HG03280 (cell line): ENCODE measurements around the gene MTHFSD.

ENCODE experiments used
- ATAC-seq: cut with Tn5 transposase; IDR thresholded peaks from one replicate; pipeline ENCODE4 v1.9.1; 2021; ENCODE audit warnings: mild to moderate bottlenecking, moderate library complexity; ENCODE audit not compliant: unreplicated experiment

MTHFSD gene

DNA sequence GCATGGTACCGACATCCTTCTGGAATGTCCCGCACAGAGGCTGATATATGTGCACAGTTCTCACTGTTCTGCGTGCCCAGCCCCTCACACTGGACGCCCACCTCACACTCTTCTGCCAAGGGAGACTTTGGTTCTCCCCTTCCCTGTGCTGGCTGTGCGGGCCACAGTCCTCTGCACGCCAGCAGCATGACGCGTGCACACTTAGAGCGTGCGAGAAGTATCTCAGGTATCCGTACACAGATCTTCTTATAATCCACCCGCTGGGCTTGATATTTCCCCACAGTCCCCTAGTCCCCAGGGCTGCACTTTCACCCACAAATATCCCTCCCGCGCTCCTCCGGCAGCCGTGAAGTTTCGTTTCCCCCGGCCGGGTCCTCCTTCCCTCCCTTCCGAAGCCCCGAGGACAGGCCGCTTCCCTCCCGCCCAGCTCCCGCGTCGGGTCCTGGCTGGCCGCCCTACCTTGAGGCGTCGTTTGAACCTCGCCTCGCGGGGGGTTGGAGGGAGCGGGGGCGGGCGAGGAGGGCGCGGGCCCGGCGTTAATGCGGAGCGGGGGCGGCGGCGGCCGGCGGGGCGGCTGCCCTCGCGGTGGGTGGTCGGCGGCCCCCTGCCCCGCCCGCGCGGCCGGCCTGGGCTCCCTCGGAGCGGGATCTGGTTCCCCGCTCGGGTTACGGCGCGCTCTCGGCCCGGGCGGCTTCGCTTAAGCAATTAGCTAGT is 49.7 kb downstream of the MTHFSD start:
- no peak for ATAC-seq

DNA sequence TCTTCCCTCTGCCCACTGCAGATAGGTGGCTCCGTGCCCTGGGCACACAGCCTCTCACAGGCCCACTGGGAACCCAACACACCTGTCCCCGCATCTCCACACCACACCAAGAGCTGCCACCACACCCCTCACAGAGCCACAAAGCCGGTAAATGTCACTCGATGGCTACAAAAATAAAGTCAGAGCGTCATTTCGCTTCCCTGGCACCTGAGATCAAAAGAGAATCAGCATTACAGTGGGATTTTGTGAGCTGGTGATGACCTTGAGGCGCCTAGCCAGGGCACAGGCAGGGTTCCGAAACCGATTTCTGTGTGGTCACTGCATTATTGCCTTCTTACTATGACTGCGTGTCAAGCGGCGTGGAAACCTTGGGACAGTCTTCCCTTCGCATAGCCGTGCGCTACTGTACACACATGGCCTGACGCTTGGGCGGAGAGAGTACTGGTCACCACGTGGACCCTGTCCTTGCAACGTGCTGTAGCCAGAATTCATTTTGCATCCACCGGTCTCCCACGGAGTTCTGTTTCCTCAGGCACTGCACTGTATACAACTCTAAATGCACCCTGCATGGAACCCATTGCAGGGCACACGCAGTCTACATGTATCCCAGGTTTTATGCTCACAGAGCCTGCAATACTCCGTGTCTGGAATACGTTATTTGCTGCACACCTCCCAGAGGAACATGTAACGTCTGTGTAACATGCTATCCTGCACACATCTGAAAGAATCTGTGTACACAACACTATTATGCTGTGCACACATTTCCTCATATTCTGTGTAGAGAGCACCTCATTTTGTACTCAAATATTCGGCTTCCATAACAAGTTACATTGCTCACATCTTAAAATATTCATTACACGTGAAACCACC is 50.5 kb downstream of the MTHFSD start:
- ATAC-seq, result no peak

DNA sequence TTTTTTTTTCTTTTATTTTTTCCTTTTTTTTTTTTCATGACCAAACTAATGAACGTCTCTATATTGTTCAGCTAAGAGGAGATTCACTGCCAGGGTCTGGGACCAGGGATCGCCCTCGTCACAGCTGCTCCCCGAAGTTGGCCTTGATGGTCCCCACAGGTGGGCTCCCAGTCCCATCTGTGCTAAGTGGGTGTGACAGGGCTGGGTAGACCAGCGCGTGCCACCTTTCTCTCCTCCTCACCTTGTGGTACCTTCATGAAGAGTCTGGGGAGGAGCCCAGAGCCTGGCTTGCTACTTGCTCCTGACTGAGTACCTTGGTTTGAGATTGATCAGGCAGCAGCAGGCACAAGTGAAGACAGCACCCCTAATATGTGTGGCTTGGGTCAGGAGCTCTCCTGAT is 51.2 kb downstream of the MTHFSD start:
- ATAC-seq, result no peak

DNA sequence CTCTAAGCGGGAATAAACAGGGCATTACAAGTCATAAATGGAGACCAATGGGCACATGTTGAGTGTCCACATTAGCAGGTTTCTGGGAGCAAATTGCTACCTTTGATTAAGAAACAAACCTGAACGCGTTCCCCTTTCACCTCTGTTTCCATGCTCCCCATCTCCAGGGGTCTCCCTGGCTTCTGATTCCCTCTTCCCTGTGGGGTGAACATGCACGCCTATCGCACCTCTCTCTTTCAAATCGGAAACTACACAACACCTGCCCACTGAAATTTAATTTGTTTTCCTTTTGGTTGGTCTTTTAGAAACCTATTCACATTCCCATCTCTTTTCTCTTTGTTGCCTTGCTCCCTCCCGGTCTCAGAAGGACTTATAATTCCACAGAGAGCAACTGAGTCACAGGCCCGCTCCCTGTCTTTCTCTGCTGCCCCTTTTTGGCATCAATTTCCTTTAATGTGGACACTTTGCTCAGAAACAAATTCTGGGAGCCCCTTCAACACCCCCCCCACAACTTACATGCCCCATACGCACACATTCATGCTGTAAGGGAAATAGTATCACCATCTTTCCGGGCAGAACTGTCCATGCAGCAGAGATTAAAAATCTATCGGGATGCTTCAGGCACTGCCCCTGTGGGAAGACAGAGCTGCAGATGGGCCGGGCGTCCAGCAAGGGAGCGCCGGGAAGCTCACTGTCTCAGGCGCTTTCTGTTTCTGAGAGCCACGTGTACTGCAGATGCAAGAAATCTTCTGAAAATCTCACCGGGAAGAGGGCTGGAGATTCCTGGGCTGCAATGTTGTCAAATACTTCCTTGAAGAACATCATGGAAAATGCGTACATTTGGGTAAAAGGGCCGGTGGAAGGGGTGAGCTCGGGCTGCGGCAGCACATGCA is 51.9 kb downstream of the MTHFSD start:
- no peak for ATAC-seq

DNA sequence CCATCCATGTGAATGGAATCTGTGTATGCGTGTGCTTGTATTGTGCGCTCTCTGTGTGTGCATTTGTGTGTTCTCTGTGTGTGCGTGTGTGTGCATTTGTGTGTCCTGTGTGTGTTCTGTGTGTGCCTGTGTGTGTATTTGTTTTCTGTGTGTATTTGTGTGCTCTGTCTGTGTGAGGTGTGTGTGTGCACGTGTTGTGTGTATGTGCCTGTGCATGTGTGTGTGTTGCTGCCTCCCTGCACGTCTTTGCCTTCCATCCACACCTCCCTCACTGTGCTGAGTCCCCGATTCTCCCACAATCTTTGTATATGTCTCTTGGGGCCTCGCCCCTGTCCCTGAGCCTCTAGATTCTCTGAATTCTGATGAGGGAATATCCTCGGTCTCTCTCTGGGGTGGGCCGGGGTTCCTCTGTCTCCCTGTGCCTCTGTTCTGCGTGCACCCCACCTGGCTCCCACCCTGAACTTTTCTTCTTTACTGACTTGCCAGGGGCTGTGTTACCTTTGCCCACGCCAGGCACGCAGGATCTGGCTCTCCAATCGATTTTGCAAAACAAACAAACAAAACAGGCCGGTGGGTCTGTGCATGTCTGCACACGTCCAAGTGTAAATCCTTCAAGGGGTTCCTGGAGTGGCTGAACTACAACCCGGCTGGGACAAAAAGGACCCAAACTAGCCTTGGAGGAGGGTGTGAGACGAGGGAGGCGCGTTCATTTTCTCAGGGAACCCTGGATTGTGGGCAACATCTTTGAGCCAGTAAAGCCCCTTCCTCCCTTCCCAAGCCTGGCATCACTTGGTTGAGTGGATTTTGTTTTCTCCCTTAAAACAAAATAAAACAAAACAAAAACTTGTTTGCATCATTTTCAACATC is 52.8 kb downstream of the MTHFSD start:
- no peak for ATAC-seq

DNA sequence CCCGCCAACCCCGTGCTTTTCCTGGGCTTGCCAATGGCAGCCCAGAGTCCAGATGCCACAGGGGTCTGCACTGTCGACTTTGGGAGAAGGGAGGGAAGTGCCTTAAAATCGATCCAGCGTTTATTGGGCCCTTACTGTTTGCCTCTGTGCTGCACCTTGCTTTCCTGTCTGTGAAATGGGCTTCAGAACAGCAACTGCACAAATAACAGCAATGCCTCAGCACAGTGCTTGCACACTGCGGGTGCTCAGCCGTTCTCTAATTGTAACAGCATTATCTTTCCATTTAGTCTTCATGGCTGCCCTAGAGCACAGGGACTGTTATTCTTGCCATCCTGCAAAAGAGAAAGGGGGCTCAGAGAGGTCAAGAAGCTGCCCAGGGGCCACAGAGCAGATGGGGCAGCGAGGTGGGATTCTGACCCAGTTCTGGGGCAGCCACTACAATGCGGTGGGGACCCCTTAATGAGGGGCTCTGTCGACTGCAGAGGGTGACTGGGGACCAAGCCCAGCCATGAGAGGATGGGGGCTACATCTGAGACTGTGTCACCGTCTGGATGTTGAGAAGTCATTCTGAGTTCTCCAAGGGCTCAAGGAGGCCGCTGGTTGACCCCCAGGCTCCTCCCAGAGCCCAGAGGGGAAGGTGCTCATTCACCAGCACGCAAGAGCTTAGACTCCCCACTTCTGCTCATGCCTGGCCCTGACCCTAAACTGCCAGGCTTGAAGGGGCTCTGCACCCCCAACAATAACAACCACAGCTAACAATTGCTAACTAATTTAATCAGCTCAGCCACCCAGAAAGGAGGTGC is 54.1 kb downstream of the MTHFSD start:
- no peak for ATAC-seq

DNA sequence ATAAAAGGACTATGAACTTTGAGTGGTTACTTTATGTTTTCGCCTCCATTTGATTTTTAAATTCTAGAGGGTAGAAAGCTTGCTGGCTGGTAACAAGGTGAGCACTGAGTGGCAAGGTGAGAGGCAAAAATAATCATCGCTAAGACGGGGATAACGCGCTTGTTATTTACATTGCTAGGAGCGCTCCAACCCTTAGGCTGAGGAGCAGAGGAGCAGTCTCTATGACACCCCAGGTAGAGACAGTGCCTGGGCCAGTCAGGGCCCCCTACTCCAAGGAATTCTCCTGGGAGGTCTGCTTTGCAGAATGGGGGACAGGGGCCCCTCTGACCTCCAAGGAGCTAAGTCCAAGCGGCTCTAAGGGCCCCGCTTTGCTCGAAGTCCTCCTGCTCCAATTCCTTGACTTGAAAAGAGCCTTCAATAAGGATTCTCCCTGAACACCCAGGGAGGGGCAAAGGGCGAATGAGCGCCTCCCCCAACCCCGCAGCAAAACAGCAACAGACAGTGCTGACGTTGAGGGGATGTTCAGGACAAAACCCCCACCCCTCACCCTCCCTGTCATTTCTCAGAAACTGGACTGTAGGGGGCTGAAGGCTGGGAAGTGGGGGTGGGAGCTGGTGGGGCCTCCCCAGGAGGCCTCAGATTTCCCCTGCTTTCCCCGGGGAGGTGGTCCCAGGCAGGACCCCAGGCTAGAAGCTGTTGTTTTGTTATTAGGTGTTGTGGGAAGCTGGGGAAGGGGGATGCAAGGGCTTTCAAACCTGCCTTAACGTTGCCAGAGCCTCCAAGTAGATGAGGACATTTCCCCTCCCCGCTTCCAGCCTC is 54.9 kb downstream of the MTHFSD start:
- no peak for ATAC-seq

DNA sequence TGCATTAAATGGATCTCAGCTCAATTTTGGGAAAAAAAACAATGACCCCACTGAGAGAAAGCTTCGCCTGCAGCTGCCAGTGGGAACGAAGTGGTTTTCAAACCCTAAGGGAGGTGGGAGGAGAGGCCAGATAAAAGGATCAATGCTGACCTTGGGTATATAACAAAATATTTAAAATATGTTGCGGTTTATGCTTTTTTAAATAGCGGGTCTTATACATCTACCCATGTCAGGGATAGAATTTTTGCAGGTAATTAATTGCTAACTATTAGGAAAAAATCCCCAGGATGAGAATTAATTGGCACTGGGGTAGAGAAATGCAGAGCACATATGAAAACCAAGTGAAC is 55.6 kb downstream of the MTHFSD start:
- no peak for ATAC-seq

DNA sequence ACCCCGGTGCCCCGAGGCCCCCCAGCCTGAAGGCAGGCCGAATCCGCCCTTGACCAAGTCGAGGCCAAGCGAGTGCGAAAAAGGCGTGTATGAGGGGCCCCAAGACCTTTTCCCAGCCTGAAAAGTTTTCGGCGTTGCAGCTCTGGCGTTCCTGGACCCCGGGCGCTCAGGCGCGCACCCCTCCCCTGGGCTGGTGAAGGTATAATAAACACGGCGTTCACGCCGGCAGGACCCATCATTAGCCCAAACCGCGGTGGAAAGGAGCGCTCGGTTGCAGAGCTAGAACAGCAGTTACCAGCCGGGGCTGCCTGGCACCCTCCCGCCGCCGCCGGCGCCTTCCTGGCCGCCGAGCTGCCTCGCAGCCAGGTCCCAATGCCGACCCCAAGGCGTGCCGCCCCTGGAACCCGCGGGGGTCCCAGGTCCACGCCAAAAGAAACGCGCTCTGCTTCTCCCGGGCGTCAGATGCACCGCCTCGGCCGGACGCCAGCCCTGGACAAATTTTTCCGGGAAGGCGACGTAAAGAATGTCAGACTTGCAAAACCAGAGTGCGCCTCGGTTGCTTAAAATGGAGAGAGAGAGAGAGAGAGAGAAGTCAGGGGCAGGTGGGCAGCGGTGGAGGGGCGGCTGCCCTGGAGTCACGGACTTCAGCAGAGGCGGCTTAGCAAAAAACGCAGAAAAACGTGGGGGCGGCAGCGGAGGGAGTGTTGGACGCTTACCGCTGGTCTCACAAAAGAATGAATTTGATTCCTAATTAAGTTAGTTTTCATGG is 56.2 kb downstream of the MTHFSD start:
- ATAC-seq, result no peak

DNA sequence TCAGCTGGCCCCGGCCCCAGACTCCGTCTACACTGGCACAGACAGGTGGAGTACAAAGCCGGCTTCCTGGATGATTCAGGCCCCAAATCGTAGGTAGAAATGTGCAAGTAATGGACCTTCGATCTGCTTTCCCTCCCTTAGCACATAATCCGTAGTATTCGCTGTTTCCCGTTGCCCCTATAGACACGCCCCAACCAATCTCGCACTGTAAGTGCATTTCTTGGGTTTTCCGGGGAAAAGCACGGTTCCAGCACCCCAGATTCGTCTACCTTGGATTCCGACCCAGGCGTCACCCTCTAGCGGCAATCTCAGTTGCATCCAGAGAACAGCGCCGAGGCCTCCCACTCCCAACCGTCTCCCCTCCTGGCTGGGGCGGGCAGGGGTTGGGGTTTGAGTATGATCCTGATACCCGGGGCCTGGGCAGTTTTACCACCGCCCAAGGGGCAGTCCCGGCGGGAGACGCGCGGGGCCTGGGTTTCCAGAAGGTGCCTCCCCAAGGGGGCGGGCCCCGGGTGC is 56.8 kb downstream of the MTHFSD start:
- ATAC-seq, result no peak

DNA sequence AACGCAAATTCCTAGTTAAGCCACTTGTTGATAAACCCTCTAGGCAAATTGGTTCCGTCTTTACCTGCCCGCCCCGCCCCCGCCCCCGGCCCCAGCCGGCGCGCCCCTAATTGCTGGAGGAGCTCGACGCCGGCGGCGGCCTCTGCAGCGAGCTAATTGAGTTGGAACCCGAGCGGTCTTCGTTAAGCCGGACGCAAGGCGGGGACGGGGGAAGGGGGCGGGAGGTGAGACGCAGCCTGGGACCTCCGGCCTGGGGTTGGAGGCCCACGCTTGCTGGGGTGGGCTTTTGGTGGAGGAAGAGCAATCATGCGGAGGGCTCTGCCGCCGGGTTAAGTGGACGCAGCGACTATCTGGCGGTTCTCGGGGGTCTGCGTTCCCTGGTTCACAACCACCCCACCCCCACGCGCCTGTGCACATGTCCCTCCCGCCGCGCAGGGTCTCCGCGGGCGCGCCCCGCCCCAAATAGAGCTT is 57.4 kb downstream of the MTHFSD start:
- ATAC-seq, result no peak

DNA sequence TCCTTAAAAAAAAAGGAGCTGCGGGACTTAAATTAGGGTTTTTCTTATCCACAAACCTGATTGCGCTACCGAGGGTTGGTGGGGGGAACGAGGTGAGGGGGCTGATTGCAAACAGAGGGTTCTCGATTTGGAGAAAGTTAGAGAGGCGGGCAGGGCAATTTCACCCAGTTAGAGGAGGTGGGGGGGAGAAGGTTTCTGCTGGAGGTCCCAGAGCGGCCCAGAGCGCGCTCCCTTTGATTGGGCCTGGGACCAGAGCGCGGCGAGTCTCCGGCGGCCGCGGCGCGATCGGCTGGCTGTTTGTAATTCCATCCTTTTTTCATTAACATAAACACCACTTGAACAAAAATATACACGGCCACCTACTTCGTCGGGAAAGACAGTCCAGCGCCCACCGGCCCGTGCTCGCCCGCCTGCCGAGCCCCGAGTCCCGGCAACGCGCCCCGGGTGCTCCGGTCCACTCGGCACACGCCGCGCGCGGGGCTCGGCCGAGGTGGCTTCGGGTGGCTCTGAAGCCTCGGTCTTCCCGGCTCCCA is 58.0 kb downstream of the MTHFSD start:
- no peak for ATAC-seq

DNA sequence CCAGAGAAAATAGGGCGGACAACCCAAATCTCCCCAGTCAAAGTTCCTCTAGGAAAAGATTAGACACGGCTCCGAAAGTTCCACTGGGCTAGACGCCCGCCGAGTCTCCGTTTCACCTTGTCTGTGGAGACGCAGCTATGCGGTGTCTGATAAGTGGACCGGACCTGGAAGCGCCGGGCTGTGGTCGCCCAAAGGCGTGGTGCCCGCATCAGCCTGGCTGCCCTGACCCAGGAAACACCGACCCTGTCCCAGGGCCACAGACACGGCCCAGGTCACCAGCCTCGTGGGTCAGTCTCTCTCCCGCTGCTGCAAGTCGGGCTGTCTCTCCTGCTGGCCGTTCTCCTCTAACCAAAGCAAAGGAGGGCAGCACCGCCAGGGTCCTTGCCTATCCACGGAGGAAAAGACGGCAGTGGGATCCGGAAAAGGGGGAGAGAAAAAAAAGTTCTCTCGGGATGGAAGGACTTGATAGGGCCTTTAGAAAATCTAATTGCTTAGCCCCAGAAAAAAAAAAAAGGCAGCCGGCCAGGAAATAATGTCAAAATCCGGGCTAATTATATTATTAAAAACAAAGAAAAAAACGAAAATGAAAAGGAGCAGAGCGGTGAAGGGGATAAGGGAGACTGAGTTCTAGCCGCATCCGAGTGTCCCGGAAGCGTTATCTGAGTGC is 58.6 kb downstream of the MTHFSD start:
- no peak for ATAC-seq

DNA sequence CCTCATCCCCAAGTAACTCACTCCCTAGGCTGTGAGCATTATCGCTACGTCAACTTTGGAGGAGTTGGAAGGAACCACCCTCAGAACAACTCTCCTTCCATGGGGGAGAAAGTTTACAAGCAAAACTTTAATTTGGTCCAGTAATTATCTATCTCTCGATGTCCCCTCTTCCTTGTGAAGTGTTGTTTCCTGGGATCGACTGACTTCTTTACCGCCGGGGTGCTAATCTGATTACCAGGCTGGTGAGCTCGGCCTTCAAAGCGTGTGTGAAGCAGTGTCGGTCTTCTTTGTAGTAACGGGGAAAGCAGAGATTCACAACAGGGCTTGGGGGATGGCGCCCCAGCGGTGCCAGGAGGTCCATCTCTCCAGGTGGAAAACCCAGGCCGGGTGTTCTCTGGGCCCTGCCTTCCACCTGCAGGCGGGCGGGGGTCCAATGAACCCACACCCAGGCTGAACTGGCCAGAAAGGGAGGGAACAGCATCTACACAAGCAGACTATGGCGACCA is 59.2 kb downstream of the MTHFSD start:
- no peak for ATAC-seq

DNA sequence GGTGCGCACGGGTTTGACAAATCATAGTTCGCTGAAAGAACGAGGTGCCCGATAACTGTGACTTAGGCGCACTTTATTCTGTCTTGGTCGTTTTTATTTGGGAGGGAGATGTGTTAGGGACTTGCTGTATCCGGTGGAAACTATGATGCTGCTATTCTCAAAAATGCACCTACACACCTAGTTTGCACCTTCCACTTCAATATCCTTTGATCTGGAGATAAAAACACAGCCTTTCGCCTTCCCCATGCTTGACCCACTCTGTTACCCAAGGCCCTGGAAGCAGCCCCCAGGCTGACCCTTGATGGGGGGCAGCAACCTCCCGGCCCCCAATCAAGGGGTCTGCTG is 59.7 kb downstream of the MTHFSD start:
- no peak for ATAC-seq

DNA sequence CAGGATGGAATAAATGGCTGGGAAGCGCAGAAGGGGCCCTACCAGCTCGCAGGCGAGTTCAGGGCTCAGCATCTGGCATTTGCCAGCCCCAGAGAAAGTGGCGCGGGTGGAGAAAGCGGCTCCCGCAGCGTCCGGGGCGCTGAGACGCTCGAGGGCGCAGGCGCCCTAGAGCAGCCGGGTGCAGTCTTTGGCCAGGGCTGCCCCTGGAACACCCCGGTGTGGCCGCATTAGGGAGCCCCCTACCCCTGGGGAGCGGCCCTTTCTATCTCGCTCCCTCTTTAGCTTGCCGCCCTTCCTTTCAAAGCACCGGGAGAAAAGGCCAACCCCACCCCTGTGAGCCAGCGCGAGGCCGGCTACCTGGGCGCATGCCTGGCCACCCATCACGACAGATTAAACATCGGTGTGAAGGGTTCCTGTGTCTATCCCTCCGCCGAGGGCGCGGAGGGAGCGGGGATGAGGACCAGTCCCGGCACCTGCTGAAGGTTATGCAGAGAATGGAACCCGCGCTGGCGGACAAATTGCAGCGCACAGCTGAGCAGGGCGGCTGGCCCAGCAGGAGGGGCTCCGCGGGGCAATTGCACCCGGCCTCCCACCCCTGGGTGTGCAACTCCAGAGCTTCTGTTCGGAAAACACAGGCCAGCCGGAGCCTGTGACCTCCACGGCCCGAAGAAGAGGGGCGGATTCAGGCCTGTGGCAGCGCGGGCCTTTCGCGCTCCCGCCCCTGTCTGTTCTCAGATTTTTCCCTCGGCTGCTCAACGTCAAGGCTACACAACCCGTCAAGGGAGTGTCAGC is 60.3 kb downstream of the MTHFSD start:
- no peak for ATAC-seq
